HG03196 (cell line): ENCODE data around the gene RABGEF1.
"Not testable (repeated sequence)": the region's sequence is repeated elsewhere in the genome, so short reads cannot be mapped to it uniquely, and the experiment has no call there.

Experiments
- ATAC-seq: cut with Tn5 transposase; IDR thresholded peaks from one replicate; pipeline ENCODE4 v1.9.1; 2021; ENCODE audit not compliant: unreplicated experiment

The RABGEF1 gene

GRCh38 chr7:66740302-66740979, at the start of gene RABGEF1:
Gene RABGEF1, plus strand, starts transcription at chr7:66740733. Its CDS starts 31,167 bp downstream, at chr7:66771900.
- ATAC-seq: peak; percentile 76

GRCh38 chr7:66693331-66693730, 47.2 kb upstream of the RABGEF1 start:
- ATAC-seq: no peak

- ATAC-seq: no peak
Measured at GRCh38 chr7:66694286-66694685, 46.2 kb upstream of the RABGEF1 start.

- ATAC-seq: not testable (repeated sequence)
Measured at GRCh38 chr7:66695417-66695816, 45.1 kb upstream of the RABGEF1 start.

GRCh38 chr7:66696134-66696533, 44.4 kb upstream of the RABGEF1 start:
- ATAC-seq: not testable (repeated sequence)

GRCh38 chr7:66696774-66697191, 43.8 kb upstream of the RABGEF1 start:
- ATAC-seq: no peak

- ATAC-seq: no peak
Measured at GRCh38 chr7:66697449-66698438, 42.8 kb upstream of the RABGEF1 start.

- no peak for ATAC-seq
Measured at GRCh38 chr7:66698652-66699205, 41.8 kb upstream of the RABGEF1 start.

GRCh38 chr7:66699998-66700397, 40.5 kb upstream of the RABGEF1 start:
- no peak for ATAC-seq

GRCh38 chr7:66700633-66701131, 39.9 kb upstream of the RABGEF1 start:
- no peak for ATAC-seq

- ATAC-seq: no peak
Measured at GRCh38 chr7:66707825-66708224, 32.7 kb upstream of the RABGEF1 start.

GRCh38 chr7:66710752-66711151, 29.8 kb upstream of the RABGEF1 start:
- not testable (repeated sequence) for ATAC-seq

- no peak for ATAC-seq
Measured at GRCh38 chr7:66713687-66714086, 26.8 kb upstream of the RABGEF1 start.

GRCh38 chr7:66716634-66717033, 23.9 kb upstream of the RABGEF1 start:
- ATAC-seq: not testable (repeated sequence)

- no peak for ATAC-seq
Measured at GRCh38 chr7:66720561-66720960, 20.0 kb upstream of the RABGEF1 start.

GRCh38 chr7:66725843-66726242, 14.7 kb upstream of the RABGEF1 start:
- ATAC-seq: no peak

GRCh38 chr7:66727058-66727457, 13.5 kb upstream of the RABGEF1 start:
- no peak for ATAC-seq

GRCh38 chr7:66728571-66728970, 12.0 kb upstream of the RABGEF1 start:
- no peak for ATAC-seq

GRCh38 chr7:66729274-66729673, 11.3 kb upstream of the RABGEF1 start:
- no peak for ATAC-seq

- no peak for ATAC-seq
Measured at GRCh38 chr7:66731986-66732385, 8.5 kb upstream of the RABGEF1 start.

GRCh38 chr7:66732439-66732838, 8.1 kb upstream of the RABGEF1 start:
- no peak for ATAC-seq
